CD8-positive, alpha-beta memory T cell (primary cell): ENCODE measurements around the gene TBX15. TPM values are rescaled to one million over a fixed set of nuclear protein-coding genes. Genes with fewer than 3 reads are reported as not detected.

Experiments used
- CTCF ChIA-PET: fragments of 350-600 bp; sonication (Branson Sonifier 250); formaldehyde crosslinking; loops from one replicate; lab custom pipeline; 2021; ENCODE audit warnings: antibody characterized with exemption; lab: Charles Lee
- POLR2A ChIA-PET: fragments of 350-600 bp; sonication (Branson Sonifier 250); formaldehyde crosslinking; loops from one replicate; lab custom pipeline; 2021; ENCODE audit warnings: antibody characterized with exemption; lab: Charles Lee
- DNase-seq, 5 donors: peaks; one replicate each; pipeline versions ENCODE4 v3.0.0 to v3.0.0-alpha.2; 2020 to 2022; ENCODE audit warnings: mixed read lengths in 1 of 5
- H3K27ac ChIP-seq: one replicate; pipeline ENCODE4 v1.7.0; 2013; ENCODE audit warnings: low read depth, mild to moderate bottlenecking, low read length, moderate library complexity
- H3K27me3 ChIP-seq: 2 replicates; pipeline ENCODE4 v1.7.0; 2013; ENCODE audit warnings: low read length, mild to moderate bottlenecking; ENCODE audit not compliant: insufficient read depth, poor library complexity, severe bottlenecking
- H3K36me3 ChIP-seq: 2 replicates; pipeline ENCODE4 v1.7.0; 2013; ENCODE audit warnings: mild to moderate bottlenecking, low read length, moderate library complexity; ENCODE audit not compliant: insufficient read depth
- H3K4me1 ChIP-seq: 2 replicates; pipeline ENCODE4 v1.7.0; 2013; ENCODE audit warnings: mild to moderate bottlenecking, low read length, moderate library complexity; ENCODE audit not compliant: insufficient read depth
- H3K4me3 ChIP-seq: 2 replicates; pipeline ENCODE4 v1.7.0; 2013; ENCODE audit warnings: mild to moderate bottlenecking, low read length
- H3K9me3 ChIP-seq: 2 replicates; pipeline ENCODE4 v1.7.0; 2013; ENCODE audit warnings: mild to moderate bottlenecking, low read length
- H3K27ac Mint-ChIP-seq, 8 donors: one replicate each; pipeline ENCODE4 v1.8.0; 2020 to 2021; ENCODE audit warnings: mixed read lengths in 8 of 8, mild to moderate bottlenecking in 6 of 8, inconsistent platforms in 3 of 8, moderate library complexity in 3 of 8
- H3K27me3 Mint-ChIP-seq, 2 donors: one replicate each; pipeline ENCODE4 v1.8.0; 2020 to 2021; ENCODE audit warnings: mixed read lengths in 2 of 2, mild to moderate bottlenecking in 1 of 2, moderate library complexity in 1 of 2
- H3K36me3 Mint-ChIP-seq, 3 donors: one replicate each; pipeline ENCODE4 v1.8.0; 2020 to 2021; ENCODE audit warnings: mixed read lengths in 3 of 3, inconsistent platforms in 1 of 3, mild to moderate bottlenecking in 1 of 3
- H3K4me1 Mint-ChIP-seq, 3 donors: one replicate each; pipeline ENCODE4 v1.8.0; 2020 to 2021; ENCODE audit warnings: mixed read lengths in 3 of 3, inconsistent platforms in 1 of 3, mild to moderate bottlenecking in 1 of 3
- H3K4me3 Mint-ChIP-seq, 7 donors: one replicate each; pipeline ENCODE4 v1.8.0; 2020 to 2021; ENCODE audit warnings: mixed read lengths in 7 of 7, mild to moderate bottlenecking in 6 of 7, moderate library complexity in 4 of 7, inconsistent platforms in 2 of 7
- H3K9me3 Mint-ChIP-seq, 5 donors: one replicate each; pipeline ENCODE4 v1.8.0; 2020 to 2022; ENCODE audit warnings: mixed read lengths in 5 of 5, mild to moderate bottlenecking in 3 of 5, moderate library complexity in 2 of 5, inconsistent platforms in 1 of 5
- polyA plus RNA-seq: library from polyadenylated mRNA; unstranded; fragments of 300-500 nt; fragmentation: Illumina TruSeq; gene quantifications from one replicate; pipeline ENCODE4 v1.2.3, GENCODE V29; 2021
- total RNA-seq, 2 experiments: library from RNA; stranded (reverse); gene quantifications; one replicate each; pipeline ENCODE4 v1.2.3, GENCODE V29; 2021

The TBX15 gene
- total and polyA plus RNA-seq, 3 experiments from 2014 or later = not detected

- POLR2A ChIA-PET = no interaction called here
- H3K27ac ChIP-seq = no peak overlapping the region
- peak overlapping the region in 2 of 8 donors; percentile 21 to 51 for H3K27ac Mint-ChIP-seq
- H3K4me3 ChIP-seq = no peak overlapping the region
- H3K9me3 ChIP-seq = no peaks in the 10 kb centered on the region
- H3K36me3 ChIP-seq = no peaks in the 10 kb centered on the region
- H3K4me1 Mint-ChIP-seq = peaks cover 10 to 21% (median 20%) of the 10 kb centered on the region in 3 donors
- peaks cover 0 to 19% (median 4%) of the 10 kb centered on the region in 3 donors for H3K36me3 Mint-ChIP-seq
- peaks cover 8 to 72% (median 55%) of the 10 kb centered on the region in 5 donors for H3K9me3 Mint-ChIP-seq
- peaks cover 50% of the 10 kb centered on the region for H3K27me3 ChIP-seq
- peaks cover 60 to 85% of the 10 kb centered on the region in 2 donors for H3K27me3 Mint-ChIP-seq
- no peaks in the 10 kb centered on the region for H3K4me1 ChIP-seq
- DNase-seq = no peak
- H3K4me3 Mint-ChIP-seq = no peak overlapping the region
- CTCF ChIA-PET = no interaction called here
These were observed 17.7 kb upstream of the TBX15 start for GRCh38 chr1:119005724-119006405.

- CTCF ChIA-PET = no interaction called here
- H3K27ac Mint-ChIP-seq = no peak overlapping the region
These were observed 16.6 kb upstream of the TBX15 start for GRCh38 chr1:119004781-119005180.

DNA sequence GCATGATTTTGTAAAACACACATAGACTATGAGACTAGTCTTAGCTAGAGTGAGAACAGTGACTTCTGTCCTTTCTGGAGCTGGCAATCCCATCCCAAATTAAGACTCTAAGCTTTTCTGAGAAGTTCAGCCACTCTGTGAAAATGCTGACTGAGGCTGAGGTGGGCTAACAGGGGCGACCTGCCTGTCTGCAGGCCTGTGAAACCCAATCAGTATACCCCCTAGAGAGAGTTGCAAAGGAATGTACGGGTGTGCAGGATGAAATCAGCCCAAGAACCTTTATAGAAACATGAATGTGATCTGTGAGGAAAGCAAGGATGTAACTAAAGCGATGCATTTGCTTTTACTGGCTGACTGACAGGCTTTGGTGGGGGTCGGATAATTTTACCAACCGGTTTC, 16.0 kb upstream of the TBX15 start:
- peaks cover 56% of the 10 kb centered on the region for H3K27me3 ChIP-seq
- peak overlapping the region in 1 of 7 donors; percentile 27 for H3K4me3 Mint-ChIP-seq
- ChIA-PET CTCF (no interaction called here), POLR2A (no interaction called here)
- peaks cover 72 to 83% of the 10 kb centered on the region in 2 donors for H3K27me3 Mint-ChIP-seq
- no peak overlapping the region for H3K4me3 ChIP-seq
- H3K4me1 Mint-ChIP-seq = peaks cover 13 to 27% (median 20%) of the 10 kb centered on the region in 3 donors
- no peaks in the 10 kb centered on the region for H3K9me3 ChIP-seq
- H3K4me1 ChIP-seq = no peaks in the 10 kb centered on the region
- no peak overlapping the region for H3K27ac ChIP-seq
- H3K36me3 ChIP-seq = no peaks in the 10 kb centered on the region
- peaks cover 4 to 66% (median 48%) of the 10 kb centered on the region in 5 donors for H3K9me3 Mint-ChIP-seq
- H3K36me3 Mint-ChIP-seq = peaks cover 0 to 13% (median 4%) of the 10 kb centered on the region in 3 donors
- no peak overlapping the region for H3K27ac Mint-ChIP-seq
- no peak for DNase-seq

More at GRCh38 chr1:119004781-119005180, 16.6 kb upstream of the TBX15 start:
- H3K27me3 ChIP-seq = peaks cover 56% of the 10 kb centered on the region
- POLR2A ChIA-PET = no interaction called here
- H3K9me3 ChIP-seq = no peaks in the 10 kb centered on the region
- H3K4me1 ChIP-seq = no peaks in the 10 kb centered on the region
- Mint-ChIP-seq H3K36me3 (peaks cover 0 to 17% (median 4%) of the 10 kb centered on the region in 3 donors), H3K9me3 (peaks cover 8 to 68% (median 51%) of the 10 kb centered on the region in 5 donors), H3K27me3 (peaks cover 69 to 83% of the 10 kb centered on the region in 2 donors), H3K4me1 (peaks cover 13 to 28% (median 21%) of the 10 kb centered on the region in 3 donors), H3K4me3 (no peak overlapping the region)
- no peaks in the 10 kb centered on the region for H3K36me3 ChIP-seq
- no peak for DNase-seq
- no peak overlapping the region for H3K4me3 ChIP-seq
- no peak overlapping the region for H3K27ac ChIP-seq

- CTCF ChIA-PET = no interaction called here
- H3K27ac Mint-ChIP-seq = no peak overlapping the region
These were observed 15.4 kb upstream of the TBX15 start for GRCh38 chr1:119003413-119004128.

DNA sequence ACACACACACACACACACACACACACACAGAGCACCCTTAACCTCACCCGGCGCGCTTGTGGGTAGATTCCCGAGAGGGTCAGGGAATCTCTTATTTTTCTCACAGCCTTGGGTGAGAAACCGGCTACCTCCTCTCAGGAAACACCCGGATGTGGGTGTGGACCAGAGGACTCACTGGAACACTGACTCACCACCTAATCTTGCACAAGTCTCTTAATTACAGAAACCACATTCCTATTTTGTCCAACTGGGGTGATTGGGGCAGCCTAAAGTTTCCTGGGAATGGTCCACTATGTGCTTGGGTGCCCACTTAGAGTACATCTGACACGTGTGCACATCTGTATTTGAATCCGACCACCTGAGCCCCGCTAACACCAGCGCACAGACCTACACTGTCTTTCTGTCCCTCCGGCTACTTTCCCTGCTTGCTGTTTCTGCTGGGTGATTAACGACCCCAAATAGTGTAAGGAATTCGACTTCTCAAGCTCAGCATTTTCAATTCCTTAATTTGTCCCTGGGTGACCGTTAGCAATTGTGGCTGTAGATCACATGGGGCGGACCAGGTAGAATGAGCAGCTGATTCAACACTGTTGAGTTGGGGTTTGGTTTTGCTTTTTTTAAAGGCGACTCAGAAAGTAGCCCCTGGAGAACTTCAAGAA, 14.0 kb upstream of the TBX15 start:
- H3K36me3 Mint-ChIP-seq = peaks cover 0 to 10% (median 7%) of the 10 kb centered on the region in 3 donors
- H3K27ac ChIP-seq = no peak overlapping the region
- H3K9me3 ChIP-seq = no peaks in the 10 kb centered on the region
- H3K4me1 Mint-ChIP-seq = peaks cover 7 to 19% (median 11%) of the 10 kb centered on the region in 3 donors
- DNase-seq = no peak
- no peaks in the 10 kb centered on the region for H3K36me3 ChIP-seq
- H3K27ac Mint-ChIP-seq = no peak overlapping the region
- POLR2A ChIA-PET = no interaction called here
- H3K27me3 Mint-ChIP-seq = peaks cover 79 to 87% of the 10 kb centered on the region in 2 donors
- H3K9me3 Mint-ChIP-seq = peaks cover 4 to 68% (median 46%) of the 10 kb centered on the region in 5 donors
- H3K4me1 ChIP-seq = no peaks in the 10 kb centered on the region
- no peak overlapping the region for H3K4me3 ChIP-seq
- CTCF ChIA-PET = no interaction called here
- H3K27me3 ChIP-seq = peaks cover 43% of the 10 kb centered on the region
- peak overlapping the region in 3 of 7 donors; percentile 19 to 32 (median 23) for H3K4me3 Mint-ChIP-seq

More at GRCh38 chr1:119003413-119004128, 15.4 kb upstream of the TBX15 start:
- H3K27ac ChIP-seq = no peak overlapping the region
- H3K36me3 Mint-ChIP-seq = peaks cover 0 to 10% (median 4%) of the 10 kb centered on the region in 3 donors
- H3K4me1 ChIP-seq = no peaks in the 10 kb centered on the region
- DNase-seq = no peak
- H3K4me3 Mint-ChIP-seq = peak overlapping the region in 1 of 7 donors; percentile 79
- peaks cover 4 to 65% (median 43%) of the 10 kb centered on the region in 5 donors for H3K9me3 Mint-ChIP-seq
- peaks cover 9 to 25% (median 14%) of the 10 kb centered on the region in 3 donors for H3K4me1 Mint-ChIP-seq
- POLR2A ChIA-PET = no interaction called here
- no peaks in the 10 kb centered on the region for H3K36me3 ChIP-seq
- H3K4me3 ChIP-seq = no peak overlapping the region
- H3K27me3 ChIP-seq = peaks cover 50% of the 10 kb centered on the region
- H3K9me3 ChIP-seq = no peaks in the 10 kb centered on the region
- peaks cover 73 to 83% of the 10 kb centered on the region in 2 donors for H3K27me3 Mint-ChIP-seq

DNA sequence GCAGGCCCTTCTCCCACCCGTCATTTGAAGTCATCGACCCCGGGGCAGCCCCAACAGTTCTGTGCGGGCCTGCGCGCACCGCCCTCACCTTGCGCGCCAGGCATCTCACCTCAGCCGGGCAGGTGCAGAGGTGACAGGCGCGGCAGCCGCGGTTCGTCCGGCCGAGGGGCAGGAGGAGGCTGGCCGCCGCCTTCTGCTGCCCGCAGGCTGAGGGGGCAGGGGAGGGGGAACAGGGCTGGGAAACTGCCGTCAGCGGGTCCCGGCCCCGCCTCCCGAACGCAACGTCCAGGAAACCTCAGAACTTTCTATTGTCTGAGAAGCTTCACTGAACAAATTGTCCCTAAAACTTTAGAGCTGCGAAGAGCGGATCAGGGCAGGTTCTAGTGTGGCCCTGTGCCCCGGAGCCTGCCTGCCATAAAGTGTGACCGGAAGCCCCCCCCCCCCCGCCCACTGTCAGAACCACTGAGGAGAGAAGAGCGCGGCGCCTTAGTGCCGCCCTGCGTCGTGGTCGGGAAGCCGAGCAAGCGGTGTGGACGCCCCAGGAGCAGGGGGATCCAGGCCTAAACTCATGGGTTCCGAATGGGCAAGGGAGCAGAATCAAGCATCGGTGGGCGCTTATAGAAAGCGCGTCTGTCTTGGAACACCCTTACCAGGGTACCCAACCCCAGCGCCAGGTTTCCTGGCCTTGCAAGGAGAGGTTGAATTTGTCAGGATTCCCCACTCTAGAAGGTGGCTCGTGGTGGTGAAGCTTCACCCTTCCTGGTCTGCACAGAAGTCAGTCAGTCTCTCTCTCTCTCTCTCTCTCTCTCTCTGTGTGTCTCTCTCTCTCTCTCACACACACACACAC, 13.3 kb upstream of the TBX15 start:
- Mint-ChIP-seq H3K9me3 (peaks cover 4 to 66% (median 43%) of the 10 kb centered on the region in 5 donors), H3K27ac (no peak overlapping the region)
- no peak for DNase-seq

GRCh38 chr1:119000371-119001180, 12.4 kb upstream of the TBX15 start:
- no peaks in the 10 kb centered on the region for H3K36me3 ChIP-seq
- H3K4me3 Mint-ChIP-seq = peak overlapping the region in 2 of 7 donors; percentile 41 to 68

More for the DNA sequence above, 13.3 kb upstream of the TBX15 start:
- Histone ChIP-seq H3K36me3 (no peaks in the 10 kb centered on the region), H3K4me1 (no peaks in the 10 kb centered on the region), H3K9me3 (no peaks in the 10 kb centered on the region), H3K27ac (no peak overlapping the region), H3K4me3 (no peak overlapping the region), H3K27me3 (peaks cover 49% of the 10 kb centered on the region)
- ChIA-PET POLR2A (no interaction called here), CTCF (no interaction called here)
- Mint-ChIP-seq H3K27me3 (peaks cover 80 to 88% of the 10 kb centered on the region in 2 donors), H3K36me3 (peaks cover 0 to 10% (median 7%) of the 10 kb centered on the region in 3 donors), H3K4me3 (peak overlapping the region in 3 of 7 donors; percentile 19 to 68 (median 32)), H3K4me1 (peaks cover 7 to 18% (median 11%) of the 10 kb centered on the region in 3 donors)

More at GRCh38 chr1:119000371-119001180, 12.4 kb upstream of the TBX15 start:
- Histone ChIP-seq H3K27me3 (peaks cover 47% of the 10 kb centered on the region), H3K9me3 (no peaks in the 10 kb centered on the region), H3K27ac (no peak overlapping the region), H3K4me3 (no peak overlapping the region), H3K4me1 (no peaks in the 10 kb centered on the region)
- CTCF ChIA-PET = no interaction called here
- peaks cover 0 to 10% (median 4%) of the 10 kb centered on the region in 3 donors for H3K36me3 Mint-ChIP-seq
- H3K4me1 Mint-ChIP-seq = peaks cover 3 to 16% (median 7%) of the 10 kb centered on the region in 3 donors
- no peak for DNase-seq
- POLR2A ChIA-PET = no interaction called here
- H3K27me3 Mint-ChIP-seq = peaks cover 80 to 87% of the 10 kb centered on the region in 2 donors
- H3K27ac Mint-ChIP-seq = no peak overlapping the region
- H3K9me3 Mint-ChIP-seq = peaks cover under 1 to 60% (median 36%) of the 10 kb centered on the region in 5 donors
